SW480 (cell line): ENCODE measurements around the gene NSG2.

Source experiments
- DNase-seq: peaks from one replicate; pipeline ENCODE4 v3.0.0-alpha.2; 2016; ENCODE audit warnings: low spot score

NSG2 gene

DNA sequence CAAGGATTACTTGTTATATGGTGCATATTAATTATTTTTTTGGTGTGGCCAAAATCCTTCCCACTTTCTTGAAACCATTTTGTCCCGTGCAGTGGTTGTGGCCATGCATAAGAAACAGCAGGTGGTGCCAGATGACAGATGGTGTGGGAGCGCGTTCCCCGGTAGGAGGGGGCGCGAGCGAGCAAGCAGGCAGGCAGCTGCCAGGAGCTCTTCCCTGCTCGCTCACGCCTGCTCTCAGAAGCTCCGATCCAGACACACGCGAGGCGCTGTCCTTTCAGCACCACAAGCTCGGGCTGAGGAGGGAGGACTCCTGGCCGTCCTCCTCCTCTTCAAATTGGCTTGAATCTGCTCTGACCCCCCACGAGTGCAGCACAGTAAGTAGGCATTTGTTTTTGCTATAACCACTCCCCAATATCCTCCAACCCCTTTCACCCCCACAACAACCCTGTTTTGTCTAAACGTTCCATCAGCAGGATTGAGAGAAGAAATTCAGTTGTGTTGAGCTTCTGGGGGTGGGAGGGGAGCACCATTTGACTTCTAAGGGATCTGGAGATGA is at the start of gene NSG2:
Gene NSG2, plus strand, starts transcription at position 237 of the 556 bp plus-strand sequence. CDS start 1,050 bp downstream, outside the sequence.
- DNase-seq: peak; percentile 97

DNA sequence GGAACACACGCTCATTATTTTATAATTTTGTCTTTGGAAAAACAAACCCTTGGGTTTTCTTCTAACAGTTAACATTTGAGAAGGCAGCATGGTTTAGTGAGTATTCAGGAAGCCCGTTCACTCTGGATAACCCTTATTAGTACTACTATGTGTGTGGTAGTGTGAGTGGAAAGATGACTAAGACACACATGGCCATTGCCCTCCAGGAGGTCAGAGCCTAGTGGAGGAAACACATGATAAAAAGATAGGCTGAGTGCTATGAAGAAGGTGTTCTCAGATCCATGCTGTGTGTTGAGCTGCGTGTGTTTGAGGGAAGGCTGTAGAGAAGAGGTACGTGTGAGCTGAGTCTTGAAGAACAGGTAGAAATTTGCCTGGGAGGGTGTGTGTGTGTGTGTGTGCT is 48.2 kb upstream of the NSG2 start:
- no peak for DNase-seq

DNA sequence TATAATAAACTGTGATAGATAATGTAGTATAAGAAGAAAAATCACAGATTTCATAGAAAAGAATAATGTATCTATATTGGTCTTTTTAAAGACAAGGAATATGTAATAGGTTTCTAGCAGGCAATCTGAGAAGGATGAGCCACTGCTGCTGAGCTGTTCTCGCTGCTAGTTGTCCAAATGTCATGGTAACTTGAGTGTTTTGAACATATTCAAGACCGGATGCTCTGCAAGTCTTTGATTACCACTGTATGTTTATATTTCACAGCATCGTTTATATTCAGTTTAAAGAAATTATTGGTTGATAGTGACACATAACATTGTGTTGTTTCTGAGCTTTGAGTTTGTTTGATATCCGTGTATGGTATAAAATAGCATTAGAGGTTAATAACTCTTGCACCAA is 47.0 kb upstream of the NSG2 start:
- DNase-seq: no peak

DNA sequence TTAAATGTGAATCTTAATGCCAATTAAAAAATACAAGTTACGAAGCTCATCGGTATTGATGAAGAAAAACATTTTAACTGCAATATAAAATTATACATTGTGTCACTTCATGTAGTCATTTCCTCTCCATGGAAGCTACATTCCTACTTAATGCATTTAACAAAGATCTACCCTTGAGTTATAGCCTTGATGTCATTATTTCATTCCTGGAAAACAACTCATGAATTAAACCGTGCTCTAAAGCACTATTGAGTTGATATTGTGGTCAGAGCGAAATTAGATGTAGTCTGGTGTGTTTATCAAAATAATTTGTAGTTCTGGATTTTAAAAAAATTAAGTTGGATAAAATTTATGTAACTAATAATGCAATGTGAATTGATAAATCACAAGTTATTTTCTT is 45.4 kb upstream of the NSG2 start:
- no peak for DNase-seq

DNA sequence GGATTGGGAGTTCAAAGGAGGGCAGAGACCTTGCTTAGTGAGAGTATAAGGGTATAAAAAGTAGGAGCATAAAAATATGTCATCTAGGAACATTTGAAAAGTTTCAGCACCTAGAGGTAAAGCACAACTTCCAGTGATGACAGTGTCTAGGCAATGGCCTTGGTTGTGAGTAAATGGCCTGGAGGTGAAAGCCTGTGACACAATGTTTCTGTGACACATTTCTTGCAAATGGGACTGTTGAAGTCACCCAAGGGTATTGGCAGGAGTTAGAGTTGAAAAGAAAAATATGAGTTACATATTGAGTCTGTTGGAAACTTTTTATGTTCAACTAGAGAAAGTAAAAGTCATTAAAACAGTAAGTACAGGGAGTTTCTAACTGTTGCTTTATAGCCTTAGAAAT is 41.7 kb upstream of the NSG2 start:
- DNase-seq: no peak

DNA sequence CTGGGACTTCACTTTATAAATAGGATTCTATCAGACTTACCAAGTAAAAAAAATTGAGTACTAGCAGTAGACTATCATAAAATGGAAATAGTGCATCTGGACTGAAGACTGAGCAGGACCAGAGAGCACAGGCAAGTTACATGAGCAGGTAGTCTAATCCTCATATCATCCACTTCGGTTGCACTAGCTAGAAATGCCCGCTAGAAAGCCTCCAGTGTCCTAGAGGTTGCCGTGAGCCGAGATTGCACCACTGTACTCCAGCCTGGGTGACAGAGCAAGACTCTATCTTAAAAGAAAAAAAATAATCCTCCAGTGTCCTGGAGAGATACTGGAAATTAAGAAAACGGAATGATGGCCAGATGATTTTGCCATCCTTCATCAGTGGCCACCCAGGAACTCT is 36.6 kb upstream of the NSG2 start:
- DNase-seq: no peak

DNA sequence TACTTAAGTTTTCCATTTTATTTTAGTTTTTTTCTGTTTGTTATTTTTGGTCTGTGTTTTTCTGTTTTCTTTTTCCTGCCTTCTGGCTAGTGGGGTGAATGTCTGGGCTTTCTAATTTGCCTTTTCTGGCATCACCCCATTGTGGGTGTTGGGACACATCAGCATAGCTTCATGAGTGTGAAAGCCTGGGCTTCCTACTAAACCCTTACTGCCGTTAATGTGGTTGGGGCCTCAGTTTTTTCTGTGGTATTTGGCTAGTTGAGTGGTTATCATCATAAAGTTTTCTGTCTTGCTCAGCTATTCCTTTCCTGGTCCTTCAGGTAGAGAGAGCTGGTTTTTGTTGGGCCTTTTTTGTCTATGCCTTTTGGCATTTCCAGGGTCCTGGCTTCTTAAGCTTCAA is 35.1 kb upstream of the NSG2 start:
- DNase-seq: no peak

DNA sequence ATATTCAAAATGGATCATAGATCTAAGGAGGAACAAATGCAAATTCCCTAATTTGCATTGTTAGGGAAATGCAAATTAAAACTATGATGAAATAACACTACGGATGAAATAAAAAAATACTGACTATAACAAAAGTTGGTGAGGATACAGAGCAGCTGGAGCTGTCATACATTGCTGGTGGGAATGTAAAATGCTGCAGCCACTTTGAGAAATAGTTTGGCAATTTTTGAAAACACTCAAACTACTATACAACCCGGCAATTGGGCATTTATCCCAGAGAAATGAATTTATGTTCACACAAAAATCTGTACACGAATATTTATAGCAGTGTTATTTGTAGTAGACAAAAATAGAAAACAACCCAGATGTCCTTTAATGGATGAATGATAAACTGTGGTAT is 34.1 kb upstream of the NSG2 start:
- no peak for DNase-seq

DNA sequence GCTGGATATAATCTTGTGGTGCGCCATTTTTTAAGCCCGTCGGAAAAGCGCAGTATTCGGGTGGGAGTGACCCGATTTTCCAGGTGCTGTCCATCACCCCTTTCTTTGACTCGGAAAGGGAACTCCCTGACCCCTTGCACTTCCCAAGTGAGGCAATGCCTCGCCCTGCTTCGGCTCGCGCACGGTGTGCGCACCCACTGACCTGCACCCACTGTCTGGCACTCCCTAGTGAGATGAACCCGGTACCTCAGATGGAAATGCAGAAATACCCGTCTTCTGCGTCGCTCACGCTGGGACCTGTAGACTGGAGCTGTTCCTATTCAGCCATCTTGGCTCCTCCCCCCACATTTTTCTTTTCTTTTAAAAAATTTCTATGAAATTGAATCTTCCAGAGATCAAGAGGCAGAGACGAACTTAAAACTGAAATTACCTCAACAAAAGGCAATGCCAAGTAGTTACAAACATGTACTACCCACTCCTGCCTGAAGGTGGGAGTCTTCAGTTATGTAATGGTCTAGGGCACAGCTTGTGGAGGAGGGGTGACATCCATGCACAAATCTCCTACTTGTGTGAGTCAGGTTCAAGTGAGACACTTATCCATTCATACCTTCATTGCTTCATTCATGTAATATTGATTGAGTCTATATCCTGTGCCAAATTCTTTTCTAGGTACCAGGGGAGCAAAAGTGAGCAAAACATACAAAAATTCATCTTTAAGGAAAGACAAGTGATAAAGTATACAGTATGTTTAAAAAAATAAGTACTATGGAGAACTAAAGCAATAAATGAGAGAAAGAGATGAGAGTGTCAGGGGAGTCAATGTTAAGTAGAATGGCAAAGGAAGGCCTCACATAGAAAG is 25.2 kb upstream of the NSG2 start:
- DNase-seq: peak; percentile 82

DNA sequence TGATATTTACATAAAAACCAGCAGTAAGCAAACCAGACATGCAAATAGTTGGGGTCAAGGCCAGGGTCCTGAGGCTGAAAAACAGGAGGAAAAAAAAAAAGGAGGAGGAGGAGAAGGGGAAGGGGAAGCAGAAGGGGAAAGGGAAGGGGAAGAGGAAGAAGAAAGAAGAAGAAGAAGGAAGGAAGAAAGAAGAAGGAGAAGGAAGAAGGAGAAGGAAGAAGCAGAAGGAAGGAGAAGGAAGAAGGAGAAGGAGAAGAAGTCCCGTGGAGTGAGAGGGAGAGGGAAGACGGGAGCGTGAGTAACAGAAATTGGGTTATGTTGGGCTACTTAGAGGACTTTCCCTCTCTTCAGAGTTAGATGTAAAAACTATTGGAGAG is 24.6 kb upstream of the NSG2 start:
- DNase-seq: no peak

DNA sequence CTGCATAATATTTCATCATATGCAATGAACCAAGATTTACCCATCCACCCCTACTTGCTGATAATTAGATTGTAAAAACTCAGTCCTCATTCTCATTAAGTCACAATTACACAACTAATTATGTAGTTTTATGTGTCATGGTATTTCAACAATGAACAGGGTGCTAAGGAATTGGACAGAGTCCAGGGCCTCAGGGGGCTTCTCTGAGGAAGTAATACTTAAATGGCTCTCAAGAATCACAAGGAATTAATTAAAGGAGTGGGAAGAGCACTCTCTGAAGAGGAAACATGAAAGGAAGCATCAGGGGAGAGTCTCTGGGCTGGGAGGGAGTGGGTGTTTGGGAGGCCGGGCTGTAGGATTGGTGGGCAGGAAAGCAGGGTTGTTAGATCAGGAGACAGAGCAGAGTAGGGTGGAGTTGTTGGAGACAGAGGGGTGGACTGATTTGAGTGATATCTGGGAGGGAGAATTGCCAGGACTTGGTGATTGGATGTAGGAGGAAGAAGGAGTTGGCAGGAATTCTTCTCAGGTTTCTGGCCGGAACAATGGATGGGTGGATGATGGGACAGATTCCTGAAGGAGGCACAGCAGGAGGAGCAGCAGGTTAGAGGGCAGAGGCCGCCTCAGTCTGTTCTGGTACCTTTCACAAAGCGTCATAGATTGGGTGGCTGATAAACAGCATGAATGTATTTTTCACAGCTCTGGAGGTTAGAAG is 23.0 kb upstream of the NSG2 start:
- DNase-seq: no peak

DNA sequence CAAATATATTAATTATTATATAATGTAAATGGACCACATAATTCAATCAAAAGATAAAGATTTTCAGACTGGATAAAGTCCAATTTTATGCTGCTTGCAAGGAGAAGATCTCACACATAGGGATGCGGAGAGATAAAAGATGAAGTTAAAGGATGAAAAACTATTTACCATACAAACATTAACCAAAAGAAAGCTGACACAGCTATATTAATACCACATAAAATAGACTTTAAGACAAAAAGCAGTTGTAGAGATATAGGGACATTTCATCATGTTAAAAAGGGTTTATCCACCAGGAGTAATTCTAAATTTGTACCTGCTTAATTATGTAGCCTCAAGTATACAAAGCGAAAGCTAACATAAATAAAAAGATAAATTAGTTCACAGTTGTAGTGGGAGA is 15.2 kb upstream of the NSG2 start:
- no peak for DNase-seq

DNA sequence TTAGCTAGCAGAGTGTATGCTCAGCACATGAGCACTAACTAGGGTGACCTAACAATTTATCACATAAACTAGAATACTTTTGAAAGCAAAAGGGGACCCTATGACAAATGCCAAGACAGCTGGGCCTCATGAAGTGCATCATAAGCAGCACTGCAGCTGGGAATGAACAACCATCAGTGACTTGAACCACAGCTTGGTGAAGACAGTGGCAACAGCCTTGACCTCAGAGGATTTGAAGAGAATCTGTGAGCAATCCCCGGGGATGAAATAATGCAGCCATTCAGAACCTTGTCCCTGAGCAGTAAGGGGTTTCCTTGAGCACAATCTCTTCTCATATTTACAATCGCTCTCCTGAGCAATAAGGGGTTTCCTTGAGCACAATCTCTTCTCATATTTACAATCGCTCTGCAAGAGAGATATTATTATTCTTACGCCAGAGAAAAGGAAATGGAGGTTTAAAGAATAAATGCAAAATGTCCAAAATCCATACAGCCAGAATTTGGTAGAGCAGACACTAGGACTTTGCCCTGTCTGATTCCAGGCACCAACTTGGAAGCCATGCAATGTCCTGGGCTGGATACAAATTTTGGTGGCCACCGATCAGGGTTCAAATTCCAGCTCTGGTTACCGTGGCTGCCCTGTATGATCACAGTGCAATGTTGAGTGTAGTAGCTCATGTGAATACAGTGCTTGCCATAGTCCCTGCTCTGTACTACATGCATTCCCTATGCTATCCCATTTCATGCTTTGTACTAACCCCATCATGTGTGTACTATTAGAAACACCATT is 846 bp upstream of the NSG2 start:
- no peak for DNase-seq

DNA sequence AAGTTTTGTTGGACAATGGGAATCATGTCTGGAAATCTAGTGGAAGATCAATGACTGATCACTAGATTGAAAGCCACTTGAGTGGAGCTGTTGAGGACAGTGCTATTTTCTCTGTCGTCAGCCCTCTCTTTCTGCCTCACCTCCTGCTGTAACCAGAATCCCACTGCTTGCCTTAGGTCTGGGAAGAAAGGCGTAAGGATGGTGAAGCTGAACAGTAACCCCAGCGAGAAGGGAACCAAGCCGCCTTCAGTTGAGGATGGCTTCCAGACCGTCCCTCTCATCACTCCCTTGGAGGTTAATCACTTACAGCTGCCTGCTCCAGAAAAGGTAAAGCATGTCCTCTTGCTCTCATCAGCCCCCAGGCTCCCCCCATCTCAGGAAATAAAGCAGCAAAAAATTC is 1.1 kb downstream of the NSG2 start:
- no peak for DNase-seq

DNA sequence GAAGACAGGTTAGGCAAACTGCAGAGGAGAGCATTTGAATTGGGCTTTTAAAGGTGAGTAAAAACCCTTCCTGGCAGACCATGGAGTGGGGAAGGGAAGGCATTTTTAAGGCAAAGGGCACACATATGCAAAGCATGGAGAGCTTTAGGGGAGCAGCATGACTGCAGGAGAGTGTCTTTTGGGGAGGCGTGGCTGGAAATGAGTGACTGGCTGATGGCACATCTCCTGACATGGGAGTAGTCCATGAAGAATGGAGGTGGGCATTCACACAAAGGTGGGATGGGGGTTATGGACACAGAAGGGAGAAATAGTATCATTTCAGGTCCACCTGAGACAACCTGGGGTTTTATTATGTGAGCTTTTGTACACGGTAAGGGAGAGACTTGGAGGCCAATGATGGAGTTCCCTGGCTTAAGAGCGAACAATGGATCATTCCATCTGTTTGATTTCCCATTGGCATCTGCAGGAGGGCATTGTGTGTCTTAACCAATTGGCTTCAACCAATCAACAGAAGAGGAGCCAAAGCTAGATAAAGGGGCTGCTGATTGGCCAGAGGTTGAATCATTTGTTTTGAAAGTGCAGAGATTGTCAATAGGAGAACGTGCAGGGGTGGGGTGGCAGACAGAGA is 2.1 kb downstream of the NSG2 start:
- no peak for DNase-seq

DNA sequence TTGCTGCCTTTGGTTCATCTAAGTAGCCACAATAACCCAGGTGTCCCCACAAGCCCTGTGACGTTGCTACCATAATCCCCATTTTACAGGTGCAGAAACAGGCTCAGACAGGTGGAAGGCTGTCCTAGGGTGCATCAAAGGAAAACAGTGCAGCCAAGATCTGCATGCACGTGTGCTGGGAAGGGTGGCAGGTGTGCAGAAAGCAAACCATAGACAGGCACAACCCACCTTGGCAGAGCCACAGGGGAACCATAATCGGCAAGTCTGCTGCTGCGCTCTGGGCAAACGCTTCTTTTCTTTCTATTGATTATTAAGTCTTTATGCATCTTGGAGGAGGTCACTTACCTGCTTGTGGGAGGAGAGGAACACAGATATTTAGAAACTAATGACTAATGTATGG is 7.1 kb downstream of the NSG2 start:
- no peak for DNase-seq

DNA sequence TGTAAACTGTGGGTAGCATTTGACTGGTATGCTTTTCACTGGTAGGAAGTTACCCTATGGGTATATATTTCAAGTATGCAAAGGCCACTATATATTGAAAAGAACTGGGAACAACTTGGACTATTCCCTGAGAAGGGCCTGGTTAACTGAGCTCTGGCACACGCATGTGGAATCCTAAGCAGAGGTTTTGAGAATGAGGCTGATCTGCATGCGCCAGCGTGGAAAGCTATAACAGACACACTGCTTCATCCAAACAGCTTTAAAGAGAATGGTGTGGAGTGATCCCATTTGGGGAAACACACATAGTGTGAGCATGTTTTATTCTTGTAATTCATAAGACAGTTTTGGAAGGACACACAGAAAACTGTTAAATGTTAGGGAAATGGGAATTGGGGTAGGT is 8.4 kb downstream of the NSG2 start:
- DNase-seq: no peak

DNA sequence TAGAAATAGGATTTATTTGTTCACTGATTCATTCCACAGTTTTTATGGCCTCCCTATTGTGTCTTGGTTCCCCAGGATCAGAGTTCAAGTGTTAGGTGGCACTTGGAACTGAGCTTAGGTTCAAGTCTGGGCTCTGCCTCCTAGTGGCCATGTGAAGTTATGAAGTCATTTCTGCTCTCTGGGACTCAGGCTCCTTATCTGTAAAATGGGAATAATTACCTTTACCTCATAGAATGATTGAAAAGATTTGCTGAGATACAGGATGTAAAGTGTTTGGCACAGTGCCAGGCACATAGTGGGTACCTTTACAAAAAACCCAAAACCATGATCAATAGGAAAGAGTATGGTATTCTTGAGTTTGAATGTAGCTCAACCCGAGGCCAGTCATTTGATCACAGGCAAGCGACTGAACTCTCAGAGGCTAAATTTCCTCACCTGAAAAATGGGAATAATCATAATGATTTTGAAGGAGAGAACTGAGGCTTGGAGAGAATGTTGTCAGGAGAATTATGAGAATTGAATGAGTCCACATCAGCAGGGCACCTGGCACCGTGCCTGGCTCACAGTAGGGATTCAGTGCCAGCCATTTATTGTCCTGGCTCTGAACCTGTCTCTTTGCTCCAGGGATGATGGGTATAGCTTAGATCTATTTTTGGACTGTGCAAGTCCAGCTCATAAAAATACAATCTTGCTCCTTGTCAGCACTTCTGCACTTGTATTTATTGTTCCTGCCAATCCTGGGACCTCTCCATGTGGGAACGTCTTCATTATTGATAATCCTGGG is 10.8 kb downstream of the NSG2 start:
- DNase-seq: no peak

DNA sequence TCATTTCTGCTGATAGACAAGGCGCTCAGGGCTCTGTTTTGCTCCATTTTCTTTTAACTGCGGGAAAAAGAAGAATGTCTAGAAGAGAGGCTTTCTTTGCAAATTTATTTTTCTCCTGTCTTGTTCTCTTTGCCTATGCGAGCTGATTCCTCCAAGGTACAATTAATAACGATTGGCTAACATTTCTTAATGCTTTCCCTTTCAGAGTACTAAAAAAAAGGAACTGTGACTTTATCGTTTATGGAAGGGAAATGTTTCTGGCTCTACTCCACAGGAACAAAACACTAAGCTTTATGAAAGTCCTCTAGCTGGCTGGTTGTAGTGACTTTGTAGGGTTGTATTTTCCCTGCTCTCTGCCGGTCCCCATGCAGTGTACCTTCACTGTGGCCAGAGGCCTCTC is 11.7 kb downstream of the NSG2 start:
- DNase-seq: no peak

DNA sequence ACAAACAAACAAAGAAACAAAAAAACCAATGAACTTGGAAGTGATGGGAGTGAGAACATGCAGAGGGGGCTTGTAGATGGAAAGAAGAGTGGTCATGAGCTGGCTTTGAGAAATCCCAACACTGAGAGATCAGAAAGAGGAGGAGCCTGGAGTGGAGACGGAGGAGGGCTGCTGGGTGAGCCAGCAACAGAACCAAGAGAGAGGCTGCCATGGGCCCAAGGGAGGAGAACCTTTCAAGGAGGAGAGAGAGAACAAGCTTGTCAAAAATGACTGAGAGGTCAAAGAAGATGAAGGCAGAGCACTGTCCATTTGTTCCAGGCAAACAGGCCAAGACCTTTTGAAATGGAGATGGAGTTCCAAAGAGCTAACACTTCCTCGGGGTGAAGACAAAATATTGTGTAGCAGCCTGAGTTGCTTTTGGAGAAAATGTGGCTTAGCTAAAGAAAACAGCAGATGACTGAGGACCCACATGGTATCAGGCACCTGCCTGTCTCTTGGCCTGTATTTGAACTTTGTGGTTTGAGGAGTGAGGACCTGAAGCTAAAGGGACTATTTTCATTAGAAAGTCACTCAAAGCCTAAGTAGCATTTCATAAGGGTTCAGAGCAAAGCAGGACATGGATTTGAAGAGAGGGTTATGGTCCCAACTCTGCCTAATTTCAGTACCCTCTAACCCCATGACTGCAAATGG is 13.1 kb downstream of the NSG2 start:
- DNase-seq: no peak

DNA sequence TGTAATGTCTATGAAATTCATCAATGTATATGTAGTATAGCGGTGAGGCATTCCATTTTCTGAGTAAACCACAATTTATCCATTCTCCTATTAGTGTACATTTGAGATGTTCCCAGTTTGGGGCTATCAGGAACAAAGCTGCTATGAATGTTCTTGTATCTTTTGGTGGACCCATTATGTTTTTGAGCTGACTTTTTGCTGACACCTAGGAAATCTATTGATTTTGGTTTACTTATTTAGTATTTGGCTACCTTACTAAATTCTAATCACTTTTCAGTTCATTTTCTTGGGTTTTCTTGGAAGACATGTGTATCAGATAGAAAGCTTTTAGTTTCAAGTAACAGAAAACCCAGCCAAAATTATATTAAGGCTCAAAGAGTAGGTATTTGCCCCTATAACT is 13.7 kb downstream of the NSG2 start:
- no peak for DNase-seq
